DOHH2 (cell line): ENCODE measurements around the gene CDS2.

ENCODE experiments used
- H3F3A ChIP-seq: fragments of 200-600 bp; sonication (generic), shearing (Covaris generic); 2 replicates; pipeline ENCODE4 v1.6.0; 2016; ENCODE audit warnings: antibody characterized with exemption, mild to moderate bottlenecking; ENCODE audit not compliant: control insufficient read depth, insufficient read depth
- H3K27ac ChIP-seq: fragments of 200-600 bp; sonication (generic); 2 replicates; pipeline ENCODE4 v1.5.1; 2014; ENCODE audit warnings: low read depth, mild to moderate bottlenecking, low read length, moderate library complexity
- H3K27me3 ChIP-seq: fragments of 200-600 bp; sonication (generic); 2 replicates; pipeline ENCODE4 v1.6.1; 2014; ENCODE audit warnings: mild to moderate bottlenecking, low read length, mixed read lengths; ENCODE audit not compliant: control insufficient read depth
- H3K36me3 ChIP-seq: fragments of 200-600 bp; sonication (generic); 2 replicates; pipeline ENCODE4 v1.6.1; 2014; ENCODE audit warnings: mild to moderate bottlenecking, low read length, moderate library complexity, mixed read lengths; ENCODE audit not compliant: control insufficient read depth
- H3K4me1 ChIP-seq: fragments of 200-600 bp; sonication (generic); 2 replicates; pipeline ENCODE4 v1.6.1; 2014; ENCODE audit warnings: mild to moderate bottlenecking, low read length, mixed read lengths; ENCODE audit not compliant: control insufficient read depth
- H3K4me2 ChIP-seq: fragments of 200-600 bp; sonication (generic); 2 replicates; pipeline ENCODE4 v1.6.0; 2014; ENCODE audit warnings: mild to moderate bottlenecking, low read length, moderate library complexity
- H3K4me3 ChIP-seq: fragments of 200-600 bp; sonication (generic); 2 replicates; pipeline ENCODE4 v1.5.1; 2014; ENCODE audit warnings: mild to moderate bottlenecking, low read length, mixed read lengths
- H3K79me2 ChIP-seq: fragments of 200-600 bp; sonication (generic); 2 replicates; pipeline ENCODE4 v1.6.1; 2014; ENCODE audit warnings: mild to moderate bottlenecking, low read length, mixed read lengths; ENCODE audit not compliant: control insufficient read depth
- H3K9me2 ChIP-seq: fragments of 200-600 bp; sonication (generic); replicated peaks from 2 replicates; pipeline ENCODE4 v1.6.1; 2014; ENCODE audit warnings: mild to moderate bottlenecking, low read length, mixed read lengths; ENCODE audit not compliant: control insufficient read depth
- H3K9me3 ChIP-seq: fragments of 200-600 bp; sonication (generic); 2 replicates; pipeline ENCODE4 v1.6.1; 2014; ENCODE audit warnings: antibody characterized with exemption, low read length, mixed read lengths; ENCODE audit not compliant: control insufficient read depth, insufficient read depth
- H4K20me1 ChIP-seq: fragments of 200-600 bp; sonication (generic); 2 replicates; pipeline ENCODE4 v1.6.0; 2014; ENCODE audit warnings: low read depth, mild to moderate bottlenecking, antibody characterized with exemption, low read length, moderate library complexity; ENCODE audit not compliant: control insufficient read depth, insufficient read depth
- EZH2phosphoT487 ChIP-seq: fragments of 200-600 bp; sonication (generic); IDR thresholded peaks from 2 replicates; pipeline ENCODE4 v1.6.1; 2017; ENCODE audit warnings: borderline replicate concordance, mild to moderate bottlenecking, antibody characterized with exemption, low read length, moderate library complexity, mixed read lengths
- TF ChIP-seq, protein P1 (sequence below): fragments of 200-600 bp; sonication (generic); IDR thresholded peaks from one replicate; pipeline ENCODE4 v1.5.1; 2014; ENCODE audit warnings: antibody characterized with exemption, mild to moderate bottlenecking, low read depth, low read length; ENCODE audit not compliant: poor library complexity, severe bottlenecking

Gene CDS2

DNA sequence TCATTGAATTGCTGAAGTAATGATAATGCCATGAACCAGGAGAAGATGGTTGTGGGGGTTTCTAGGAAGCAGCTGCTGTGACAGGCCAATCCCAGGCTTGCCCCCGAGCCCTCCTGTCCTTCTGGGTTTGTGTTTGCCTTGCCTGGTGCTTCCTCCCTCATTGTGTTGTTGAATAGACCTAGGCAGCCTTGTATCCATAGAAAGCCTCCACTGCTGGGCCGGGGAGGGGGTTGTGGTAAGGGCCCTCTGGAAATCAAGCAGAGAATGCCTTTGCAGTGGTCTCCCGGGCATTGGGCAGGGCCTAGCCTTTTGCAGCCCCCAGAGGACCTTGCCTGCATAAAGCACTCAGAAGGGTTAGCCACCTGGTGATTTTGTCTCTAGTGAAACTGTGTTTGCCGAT lies 69.3 kb downstream of the CDS2 start:
- Histone ChIP-seq H3K27ac (no peak overlapping the region), H3K27me3 (no peaks in the 10 kb centered on the region), H3K4me1 (peaks cover 7% of the 10 kb centered on the region), H3F3A (no peaks in the 10 kb centered on the region; the same call in 1 of the 2 replicates), H4K20me1 (no peaks in the 10 kb centered on the region), H3K9me2 (no peaks in the 10 kb centered on the region), H3K4me3 (no peak overlapping the region), H3K4me2 (no peak overlapping the region), H3K36me3 (peaks cover 5% of the 10 kb centered on the region), H3K79me2 (no peaks in the 10 kb centered on the region), H3K9me3 (no peaks in the 10 kb centered on the region)
- TF ChIP-seq, protein P1, sequence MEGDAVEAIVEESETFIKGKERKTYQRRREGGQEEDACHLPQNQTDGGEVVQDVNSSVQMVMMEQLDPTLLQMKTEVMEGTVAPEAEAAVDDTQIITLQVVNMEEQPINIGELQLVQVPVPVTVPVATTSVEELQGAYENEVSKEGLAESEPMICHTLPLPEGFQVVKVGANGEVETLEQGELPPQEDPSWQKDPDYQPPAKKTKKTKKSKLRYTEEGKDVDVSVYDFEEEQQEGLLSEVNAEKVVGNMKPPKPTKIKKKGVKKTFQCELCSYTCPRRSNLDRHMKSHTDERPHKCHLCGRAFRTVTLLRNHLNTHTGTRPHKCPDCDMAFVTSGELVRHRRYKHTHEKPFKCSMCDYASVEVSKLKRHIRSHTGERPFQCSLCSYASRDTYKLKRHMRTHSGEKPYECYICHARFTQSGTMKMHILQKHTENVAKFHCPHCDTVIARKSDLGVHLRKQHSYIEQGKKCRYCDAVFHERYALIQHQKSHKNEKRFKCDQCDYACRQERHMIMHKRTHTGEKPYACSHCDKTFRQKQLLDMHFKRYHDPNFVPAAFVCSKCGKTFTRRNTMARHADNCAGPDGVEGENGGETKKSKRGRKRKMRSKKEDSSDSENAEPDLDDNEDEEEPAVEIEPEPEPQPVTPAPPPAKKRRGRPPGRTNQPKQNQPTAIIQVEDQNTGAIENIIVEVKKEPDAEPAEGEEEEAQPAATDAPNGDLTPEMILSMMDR, result no peak
- TF ChIP-seq EZH2phosphoT487, result no peak

DNA sequence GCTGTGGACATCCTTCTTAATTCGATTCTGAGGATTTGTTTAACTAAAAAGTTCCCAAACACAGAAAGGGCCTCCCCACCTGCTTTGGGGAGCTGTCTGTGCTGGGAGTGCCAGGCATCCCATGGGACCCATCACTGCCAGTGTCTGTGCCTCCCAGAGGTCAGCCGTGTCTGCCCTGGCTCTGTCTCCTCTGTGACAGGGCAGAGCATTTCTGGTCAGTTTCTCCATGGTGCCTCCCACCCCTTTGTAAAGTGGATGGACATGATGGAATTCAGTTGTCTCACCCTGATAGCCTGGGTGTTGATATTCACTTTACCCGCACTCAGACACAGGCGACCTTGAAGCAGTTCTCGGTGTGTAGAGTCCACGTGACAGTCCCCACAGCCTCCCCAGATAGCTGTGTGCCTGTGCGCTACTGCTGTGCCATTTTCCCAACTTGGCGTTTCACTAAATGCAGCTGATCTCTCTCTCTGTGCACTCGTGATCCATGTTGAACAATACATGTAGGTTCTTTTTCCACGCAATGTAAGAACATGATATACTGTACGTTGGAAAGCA lies 70.5 kb downstream of the CDS2 start:
- no peaks in the 10 kb centered on the region for H4K20me1 ChIP-seq
- H3K4me2 ChIP-seq, result no peak overlapping the region
- H3K4me3 ChIP-seq, result no peak overlapping the region
- no peaks in the 10 kb centered on the region for H3K9me2 ChIP-seq
- no peaks in the 10 kb centered on the region; the same call in 1 of the 2 replicates for H3F3A ChIP-seq
- no peaks in the 10 kb centered on the region for H3K79me2 ChIP-seq
- H3K9me3 ChIP-seq, result no peaks in the 10 kb centered on the region
- H3K4me1 ChIP-seq, result no peaks in the 10 kb centered on the region; the same call in 1 of the 2 replicates
- peaks cover 5% of the 10 kb centered on the region for H3K36me3 ChIP-seq
- H3K27me3 ChIP-seq, result no peaks in the 10 kb centered on the region
- no peak for TF ChIP-seq EZH2phosphoT487
- H3K27ac ChIP-seq, result no peak overlapping the region

DNA sequence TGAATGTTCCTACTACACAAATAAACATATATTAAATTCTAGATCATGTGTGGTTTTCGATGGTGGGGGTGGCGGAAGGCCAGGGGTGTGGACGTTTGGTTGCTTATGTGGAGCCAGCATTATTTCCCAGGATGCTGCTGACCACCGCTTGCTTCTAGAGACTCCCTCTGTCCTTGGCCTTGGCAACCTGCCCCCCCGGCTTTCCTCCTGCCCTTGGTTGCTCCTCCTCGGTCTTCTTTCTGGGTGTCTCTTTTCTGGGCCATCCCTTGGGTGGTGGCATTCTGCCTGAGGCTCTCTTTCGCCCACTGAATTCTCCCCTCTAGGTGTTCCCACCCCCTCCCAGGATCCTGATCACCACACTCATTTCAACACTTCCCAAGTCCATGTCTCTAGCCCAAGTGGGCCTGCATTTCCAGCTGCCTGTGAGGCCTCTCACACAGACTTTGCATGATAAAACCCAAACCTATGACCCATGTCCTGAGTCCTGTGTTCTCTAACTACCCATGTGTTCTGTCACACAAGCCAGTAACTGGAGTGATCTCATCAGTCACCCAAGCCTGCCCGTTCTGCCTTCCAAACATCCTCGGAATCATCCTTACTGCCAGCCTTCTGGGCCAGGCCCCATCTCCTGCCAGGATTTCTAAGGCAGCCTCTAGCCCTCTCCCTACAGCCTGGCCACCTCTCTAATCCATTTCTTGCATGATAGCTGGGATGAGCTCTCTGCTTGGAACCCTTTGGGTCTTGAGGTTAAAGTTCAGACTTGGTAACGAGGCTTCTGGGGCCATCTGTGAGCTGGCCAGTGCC lies 71.2 kb downstream of the CDS2 start:
- TF ChIP-seq EZH2phosphoT487, result no peak
- TF ChIP-seq, protein P1, result no peak
- Histone ChIP-seq H3K4me3 (no peak overlapping the region), H4K20me1 (no peaks in the 10 kb centered on the region), H3K9me3 (no peaks in the 10 kb centered on the region), H3K27me3 (no peaks in the 10 kb centered on the region), H3K79me2 (no peaks in the 10 kb centered on the region), H3K4me1 (no peaks in the 10 kb centered on the region), H3F3A (no peaks in the 10 kb centered on the region; the same call in 1 of the 2 replicates), H3K27ac (no peak overlapping the region), H3K4me2 (no peak overlapping the region), H3K36me3 (no peaks in the 10 kb centered on the region), H3K9me2 (no peaks in the 10 kb centered on the region)

DNA sequence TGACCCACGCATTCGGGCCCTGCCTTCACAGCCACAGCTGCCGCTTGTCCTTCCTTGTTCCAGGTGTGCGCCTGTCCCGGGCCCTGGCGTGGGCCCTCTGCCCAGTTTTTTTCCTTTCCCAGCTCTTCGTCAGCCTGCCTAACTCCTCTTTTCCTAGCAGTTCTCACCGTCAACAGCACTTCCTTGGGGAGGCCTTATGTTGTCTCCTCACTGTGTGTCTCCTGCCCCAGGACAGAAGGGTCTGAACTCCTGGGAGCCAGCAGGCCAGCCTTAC lies 71.8 kb downstream of the CDS2 start:
- H4K20me1 ChIP-seq, result no peaks in the 10 kb centered on the region

More for the DNA sequence above, 71.8 kb downstream of the CDS2 start:
- Histone ChIP-seq H3K4me3 (no peak overlapping the region), H3K27ac (no peak overlapping the region), H3K4me2 (no peak overlapping the region), H3K4me1 (no peaks in the 10 kb centered on the region), H3K36me3 (no peaks in the 10 kb centered on the region), H3K79me2 (no peaks in the 10 kb centered on the region), H3K27me3 (no peaks in the 10 kb centered on the region), H3K9me2 (no peaks in the 10 kb centered on the region), H3K9me3 (no peaks in the 10 kb centered on the region), H3F3A (no peaks in the 10 kb centered on the region)
- no peak for TF ChIP-seq EZH2phosphoT487
- TF ChIP-seq, protein P1, result no peak
